Panc1 (cell line): ENCODE results near the gene MTMR12.

Source experiments
- CTCF ChIP-seq: fragments of 450-650 bp; IDR thresholded peaks from 2 replicates; pipeline ENCODE4 v1.5.1; 2017; ENCODE audit warnings: mild to moderate bottlenecking
- POLR2AphosphoS5 ChIP-seq: IDR thresholded peaks from 2 replicates; pipeline ENCODE4 v1.6.1; 2012; ENCODE audit warnings: mild to moderate bottlenecking, low read depth, low read length, moderate library complexity
- SIN3A ChIP-seq: IDR thresholded peaks from 2 replicates; pipeline ENCODE4 v1.6.1; 2012; ENCODE audit warnings: low read depth, mild to moderate bottlenecking, low read length, moderate library complexity, borderline replicate concordance; ENCODE audit not compliant: insufficient read depth

GRCh38 chr5:32241034-32241783 lies 71.5 kb downstream of the MTMR12 start:
- no peak for TF ChIP-seq CTCF
- no peak for TF ChIP-seq POLR2AphosphoS5
- no peak for TF ChIP-seq SIN3A
